CD4-positive, alpha-beta T cell treated with Interleukin-17A for 4 hours (primary cell): ENCODE measurements around the gene INPP4B.
A peak's percentile ranks its signal among the peaks of the same experiment; 100 is the strongest.

Experiments
- DNase-seq: peaks from one replicate; pipeline ENCODE4 v3.0.0-alpha.2; 2020; ENCODE audit warnings: mixed read lengths

INPP4B gene

GRCh38 chr4:142367418-142368180 lies 478.5 kb downstream of the INPP4B start:
- DNase-seq: no peak

- DNase-seq: no peak
Observed at GRCh38 chr4:142366769-142367181, 479.3 kb downstream of the INPP4B start.

- no peak for DNase-seq
Observed at GRCh38 chr4:142365391-142365790, 480.7 kb downstream of the INPP4B start.

GRCh38 chr4:142363686-142364085 lies 482.4 kb downstream of the INPP4B start:
- no peak for DNase-seq

GRCh38 chr4:142361981-142362380 lies 484.1 kb downstream of the INPP4B start:
- no peak for DNase-seq

GRCh38 chr4:142360657-142361056 lies 485.4 kb downstream of the INPP4B start:
- DNase-seq: no peak

GRCh38 chr4:142358656-142359055 lies 487.4 kb downstream of the INPP4B start:
- DNase-seq: no peak

- peak; percentile 36 for DNase-seq
Observed at GRCh38 chr4:142356801-142357200, 489.3 kb downstream of the INPP4B start.

- DNase-seq: no peak
Observed at GRCh38 chr4:142356118-142356759, 489.9 kb downstream of the INPP4B start.

- DNase-seq: no peak
Observed at GRCh38 chr4:142355421-142355930, 490.6 kb downstream of the INPP4B start.

- DNase-seq: peak; percentile 27
Observed at GRCh38 chr4:142354794-142355420, 491.2 kb downstream of the INPP4B start.

GRCh38 chr4:142354041-142354440 lies 492.1 kb downstream of the INPP4B start:
- no peak for DNase-seq

- peak; percentile 26 for DNase-seq
Observed at GRCh38 chr4:142353149-142353738, 492.9 kb downstream of the INPP4B start.

GRCh38 chr4:142352712-142353111 lies 493.4 kb downstream of the INPP4B start:
- DNase-seq: no peak

- DNase-seq: no peak
Observed at GRCh38 chr4:142351958-142352357, 494.1 kb downstream of the INPP4B start.

- DNase-seq: no peak
Observed at GRCh38 chr4:142350871-142351270, 495.2 kb downstream of the INPP4B start.

- no peak for DNase-seq
Observed at GRCh38 chr4:142348613-142349021, 497.5 kb downstream of the INPP4B start.

- no peak for DNase-seq
Observed at GRCh38 chr4:142347241-142347640, 498.9 kb downstream of the INPP4B start.

GRCh38 chr4:142345924-142346323 lies 500.2 kb downstream of the INPP4B start:
- DNase-seq: no peak

- no peak for DNase-seq
Observed at GRCh38 chr4:142341268-142341667, 504.8 kb downstream of the INPP4B start.

GRCh38 chr4:142339053-142339452 lies 507.0 kb downstream of the INPP4B start:
- DNase-seq: no peak

- DNase-seq: no peak
Observed at GRCh38 chr4:142336251-142336934, 509.7 kb downstream of the INPP4B start.

GRCh38 chr4:142334931-142335330 lies 511.2 kb downstream of the INPP4B start:
- no peak for DNase-seq
